ENCODE results near the gene CHID1. TPM values are rescaled to one million over a fixed set of nuclear protein-coding genes. Genes with fewer than 3 reads are reported as not detected.

The CHID1 gene
- total and polyA plus RNA-seq, 8 donors: 35.4 to 121 (median 52.1) TPM

DNA sequence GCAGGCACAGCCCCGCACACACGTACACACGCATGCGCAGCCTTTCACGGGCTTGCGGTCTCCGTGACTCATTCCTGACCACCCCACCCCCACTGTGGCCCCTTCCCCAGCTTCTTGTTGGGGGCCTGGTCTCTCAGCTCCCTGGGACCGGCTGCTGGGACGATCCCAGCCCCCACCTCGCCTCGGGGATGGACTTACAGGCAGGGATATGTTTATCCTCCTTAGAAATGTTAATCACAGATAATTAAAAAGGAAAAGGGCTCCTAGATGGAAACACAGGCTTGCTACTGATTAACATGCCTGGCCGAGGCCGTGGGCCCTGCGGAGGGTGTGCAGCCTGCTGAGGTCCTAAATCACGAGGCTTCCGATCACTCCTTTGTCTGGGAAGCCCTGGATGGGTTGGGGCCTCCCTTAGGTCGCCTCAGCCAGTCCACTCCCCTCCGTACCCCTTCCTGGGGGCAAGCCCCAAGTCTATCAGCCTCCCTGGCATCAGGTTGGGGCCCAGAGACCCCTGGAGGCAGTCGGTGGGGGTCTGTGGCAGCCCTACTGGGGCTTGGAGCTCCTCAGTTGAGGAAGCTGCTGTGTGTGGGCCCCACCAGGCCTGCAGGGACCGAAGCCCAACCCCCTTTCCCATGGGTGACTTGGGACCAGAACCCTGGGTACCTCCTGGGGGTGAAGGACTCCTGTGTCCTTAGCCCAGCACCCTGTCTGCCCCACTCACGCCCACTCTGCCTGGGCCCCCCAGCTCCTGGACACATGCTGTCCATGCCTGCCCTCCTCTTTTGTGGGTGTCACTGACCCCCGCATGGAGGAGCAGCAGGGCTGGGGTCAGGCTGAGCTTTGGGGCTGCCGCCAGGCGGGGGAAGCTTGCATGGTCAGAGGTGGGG is 47.3 kb downstream of the CHID1 start:
- intact Hi-C loops (cut with DNase I; ENCODE audit: low total_unique reads): no loop called here
- Histone ChIP-seq H3K27ac (no peak overlapping the region), H3K27me3 (no peaks in the 10 kb centered on the region), H3K4me3 (no peak overlapping the region), H3K9me3 (no peaks in the 10 kb centered on the region), H3K36me3 (peaks cover 3 to 59% (median 47%) of the 10 kb centered on the region in 4 donors), H3K4me1 (peaks cover 11 to 38% (median 31%) of the 10 kb centered on the region in 4 donors)
- WGBS, 5 donors: 40 to 65% (median 55%) methylated on average over 19 to 24 of the region's 24 CpGs
- TF ChIP-seq, protein P1, sequence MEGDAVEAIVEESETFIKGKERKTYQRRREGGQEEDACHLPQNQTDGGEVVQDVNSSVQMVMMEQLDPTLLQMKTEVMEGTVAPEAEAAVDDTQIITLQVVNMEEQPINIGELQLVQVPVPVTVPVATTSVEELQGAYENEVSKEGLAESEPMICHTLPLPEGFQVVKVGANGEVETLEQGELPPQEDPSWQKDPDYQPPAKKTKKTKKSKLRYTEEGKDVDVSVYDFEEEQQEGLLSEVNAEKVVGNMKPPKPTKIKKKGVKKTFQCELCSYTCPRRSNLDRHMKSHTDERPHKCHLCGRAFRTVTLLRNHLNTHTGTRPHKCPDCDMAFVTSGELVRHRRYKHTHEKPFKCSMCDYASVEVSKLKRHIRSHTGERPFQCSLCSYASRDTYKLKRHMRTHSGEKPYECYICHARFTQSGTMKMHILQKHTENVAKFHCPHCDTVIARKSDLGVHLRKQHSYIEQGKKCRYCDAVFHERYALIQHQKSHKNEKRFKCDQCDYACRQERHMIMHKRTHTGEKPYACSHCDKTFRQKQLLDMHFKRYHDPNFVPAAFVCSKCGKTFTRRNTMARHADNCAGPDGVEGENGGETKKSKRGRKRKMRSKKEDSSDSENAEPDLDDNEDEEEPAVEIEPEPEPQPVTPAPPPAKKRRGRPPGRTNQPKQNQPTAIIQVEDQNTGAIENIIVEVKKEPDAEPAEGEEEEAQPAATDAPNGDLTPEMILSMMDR (IDR thresholded peaks at IDR 0.05): no peak
- no peak for TF ChIP-seq EP300 (IDR thresholded peaks at IDR 0.05)
- TF ChIP-seq POLR2AphosphoS5 (IDR thresholded peaks at IDR 0.05): no peak
- no peak for TF ChIP-seq POLR2A (IDR thresholded peaks at IDR 0.05)
- peak in 1 of 2 donors; percentile 58 for DNase-seq

DNA sequence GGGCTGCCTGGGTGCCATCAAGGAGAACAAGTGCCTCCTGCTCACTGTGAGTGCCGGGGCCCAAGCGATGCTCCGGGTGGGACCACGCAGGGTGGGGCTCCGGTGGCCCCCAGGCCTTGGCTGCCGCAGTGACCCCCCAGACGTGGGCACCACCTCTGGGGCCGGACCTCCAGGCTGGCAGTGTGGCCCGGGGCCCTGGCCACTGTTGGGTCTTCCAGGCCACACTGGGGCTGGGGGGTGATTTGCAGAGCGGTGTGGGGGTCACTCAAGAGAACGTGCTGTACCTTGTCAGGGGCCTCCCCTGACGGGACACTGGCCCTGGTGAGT is 48.0 kb downstream of the CHID1 start:
- Histone ChIP-seq H3K4me3 (no peak overlapping the region), H3K4me1 (peaks cover 11 to 40% (median 31%) of the 10 kb centered on the region in 4 donors), H3K27me3 (no peaks in the 10 kb centered on the region), H3K27ac (no peak overlapping the region), H3K36me3 (peaks cover 3 to 53% (median 47%) of the 10 kb centered on the region in 4 donors), H3K9me3 (no peaks in the 10 kb centered on the region)
- WGBS, 5 donors: 30 to 66% (median 53%) methylated on average over 3 to 12 of the region's 12 CpGs
- peak in 1 of 2 donors; percentile 71 for DNase-seq
- intact Hi-C loops (cut with DNase I; ENCODE audit: low total_unique reads): no loop called here
- no peak for TF ChIP-seq EP300 (IDR thresholded peaks at IDR 0.05)
- TF ChIP-seq POLR2AphosphoS5 (IDR thresholded peaks at IDR 0.05): no peak
- TF ChIP-seq, protein P1 (IDR thresholded peaks at IDR 0.05): no peak
- no peak for TF ChIP-seq POLR2A (IDR thresholded peaks at IDR 0.05)

DNA sequence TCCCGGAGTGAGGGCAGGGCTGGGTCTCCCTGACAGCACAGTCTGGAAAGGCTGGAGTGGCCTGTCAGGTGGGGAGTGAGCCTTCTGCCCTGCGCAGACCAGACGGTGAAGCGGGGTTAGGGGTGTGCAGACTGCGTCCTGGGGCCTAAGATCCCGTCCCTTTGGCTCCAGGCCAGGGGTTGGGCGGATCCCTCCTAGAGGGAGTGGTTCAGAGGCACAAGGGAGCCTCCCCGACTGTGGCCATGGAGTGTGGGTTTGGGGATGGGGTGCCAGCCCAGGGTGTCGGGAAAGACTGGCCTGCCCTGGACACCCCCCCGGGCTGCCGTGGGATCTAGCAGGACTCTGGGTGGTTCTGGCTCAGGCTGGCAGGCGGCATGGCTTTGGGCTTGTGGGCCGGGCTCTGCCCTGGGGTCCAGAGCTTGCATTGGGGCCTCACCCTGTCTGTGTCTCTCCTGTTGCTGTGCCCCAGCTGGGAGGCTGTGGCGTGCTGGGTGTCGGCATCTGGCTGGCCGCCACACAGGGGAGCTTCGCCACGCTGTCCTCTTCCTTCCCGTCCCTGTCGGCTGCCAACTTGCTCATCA is 48.4 kb downstream of the CHID1 start:
- intact Hi-C loops (cut with DNase I; ENCODE audit: low total_unique reads): no loop called here
- TF ChIP-seq POLR2AphosphoS5 (IDR thresholded peaks at IDR 0.05) (no peak), EP300 (IDR thresholded peaks at IDR 0.05) (no peak)
- Histone ChIP-seq H3K36me3 (peaks cover 3 to 49% (median 46%) of the 10 kb centered on the region in 4 donors), H3K4me3 (no peak overlapping the region), H3K27me3 (no peaks in the 10 kb centered on the region), H3K27ac (no peak overlapping the region), H3K4me1 (peaks cover 11 to 40% (median 31%) of the 10 kb centered on the region in 4 donors), H3K9me3 (no peaks in the 10 kb centered on the region)
- 27 to 46% (median 40%) methylated on average over 17 to 20 of the region's 20 CpGs for WGBS, 5 donors
- DNase-seq: peak; percentile 58 to 76

DNA sequence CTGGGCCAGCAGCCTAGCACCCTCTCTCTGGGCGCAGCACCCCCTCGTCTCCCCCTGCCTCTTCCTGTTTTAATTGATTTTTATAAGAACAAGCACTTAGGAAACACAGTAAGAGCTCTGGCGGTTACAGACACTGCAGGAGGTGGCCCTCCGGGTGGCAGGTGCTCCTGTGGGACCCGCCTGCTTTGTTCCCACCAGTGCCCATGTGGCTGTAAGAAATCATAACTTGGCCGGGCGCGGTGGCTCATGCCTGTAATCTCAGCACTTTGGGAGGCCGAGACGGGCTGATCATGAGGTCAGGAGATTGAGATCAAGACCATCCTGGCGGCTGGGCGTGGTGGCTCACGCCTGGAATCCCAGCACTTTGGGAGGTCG is 49.5 kb downstream of the CHID1 start:
- H3K4me1 ChIP-seq: peaks cover 11 to 40% (median 31%) of the 10 kb centered on the region in 4 donors
- 51 to 76% (median 62%) methylated on average over 10 to 14 of the region's 14 CpGs for WGBS, 5 donors
- TF ChIP-seq, protein P1 (IDR thresholded peaks at IDR 0.05): no peak
- TF ChIP-seq POLR2AphosphoS5 (IDR thresholded peaks at IDR 0.05) (no peak), POLR2A (IDR thresholded peaks at IDR 0.05) (no peak), EP300 (IDR thresholded peaks at IDR 0.05) (no peak)
- no peak overlapping the region for H3K27ac ChIP-seq
- no peak for DNase-seq
- H3K27me3 ChIP-seq: no peaks in the 10 kb centered on the region
- peaks cover 0 to 38% (median 36%) of the 10 kb centered on the region in 4 donors for H3K36me3 ChIP-seq
- no peaks in the 10 kb centered on the region for H3K9me3 ChIP-seq
- intact Hi-C loops (cut with DNase I; ENCODE audit: low total_unique reads): no loop called here
- H3K4me3 ChIP-seq: no peak overlapping the region

All from stomach (tissue), 9 donors.